Liver (tissue), 3 donors: Measurements from ENCODE around the gene MSI2.

Experiments used
- CTCF ChIP-seq: fragments of 150-350 bp; IDR thresholded peaks from 2 replicates; pipeline ENCODE4 v1.5.1; 2017; ENCODE audit warnings: improper control_type of control experiment, low read depth, low read length; ENCODE audit not compliant: missing input control
- EGR1 ChIP-seq, 2 donors: IDR thresholded peaks; 2 replicates each; pipeline ENCODE4 v1.6.1; 2016 to 2018; ENCODE audit warnings: antibody characterized with exemption in 2 of 2, low read depth in 2 of 2
- FOXA1 ChIP-seq: IDR thresholded peaks from 2 replicates; pipeline ENCODE4 v1.6.1; 2016; ENCODE audit warnings: antibody characterized with exemption
- HNF4A ChIP-seq, 2 donors: conservative IDR thresholded peaks; 2 replicates each; pipeline ENCODE4 v1.6.1; 2016; ENCODE audit warnings: antibody characterized with exemption in 2 of 2, mild to moderate bottlenecking in 2 of 2
- JUND ChIP-seq, 2 donors: IDR thresholded peaks; 2 replicates each; pipeline ENCODE4 v1.6.1; 2016; ENCODE audit warnings: antibody characterized with exemption in 2 of 2
- MAX ChIP-seq: IDR thresholded peaks from 2 replicates; pipeline ENCODE4 v1.6.1; 2016; ENCODE audit warnings: antibody characterized with exemption
- REST ChIP-seq: IDR thresholded peaks from 2 replicates; pipeline ENCODE4 v1.6.1; 2016; ENCODE audit warnings: antibody characterized with exemption, mild to moderate bottlenecking
- RXRA ChIP-seq, 2 donors: IDR thresholded peaks; 2 replicates each; pipeline ENCODE4 v1.6.1; 2017 to 2018; ENCODE audit warnings: antibody characterized with exemption in 2 of 2, mild to moderate bottlenecking in 1 of 2
- SP1 ChIP-seq: IDR thresholded peaks from 2 replicates; pipeline ENCODE4 v1.6.1; 2018; ENCODE audit warnings: antibody characterized with exemption, mild to moderate bottlenecking
- TAF1 ChIP-seq: conservative IDR thresholded peaks from 2 replicates; pipeline ENCODE4 v1.6.1; 2016; ENCODE audit warnings: antibody characterized with exemption, mild to moderate bottlenecking
- YY1 ChIP-seq: IDR thresholded peaks from 2 replicates; pipeline ENCODE4 v1.6.1; 2016; ENCODE audit warnings: antibody characterized with exemption, mild to moderate bottlenecking
- donor health status: healthy.
- donor health status: healthy.

- no peak for TF ChIP-seq SP1
- no peak for TF ChIP-seq CTCF
- no peak for TF ChIP-seq MAX
- TF ChIP-seq FOXA1: no peak
- TF ChIP-seq EGR1 (IDR thresholded peaks at IDR 0.05; ENCODE audit: low read depth in 2 of 2): no peak
- no peak for TF ChIP-seq JUND (IDR thresholded peaks at IDR 0.05)
- no peak for TF ChIP-seq TAF1
- TF ChIP-seq YY1: no peak
- TF ChIP-seq RXRA (IDR thresholded peaks at IDR 0.05): no peak
- no peak for TF ChIP-seq HNF4A (conservative IDR thresholded peaks at IDR 0.05)
- no peak for TF ChIP-seq REST
Observed at GRCh38 chr17:57340160-57340981, 84.0 kb downstream of the MSI2 start.
